ACHN (cell line): ENCODE results near the gene PCK1.

ENCODE experiments used
- DNase-seq: peaks from one replicate; pipeline ENCODE4 v3.0.0-alpha.2; 2015
- in situ Hi-C: cut with HindIII; loops from 2 replicates; pipeline ENCODE4 v1.10.0; 2017; ENCODE audit warnings: low sequenced_read_pairs, low pct_ligation_motif_present, low pct_unique_long_range_greater_than_20kb

Gene PCK1

GRCh38 chr20:57570145-57570850 lies 9.4 kb downstream of the PCK1 start:
- DNase-seq, result no peak
- in situ Hi-C loops, result no loop called here

GRCh38 chr20:57570920-57571319 lies 10.0 kb downstream of the PCK1 start:
- DNase-seq, result no peak
- in situ Hi-C loops, result no loop called here

- in situ Hi-C loops, result no loop called here
These were observed 11.0 kb downstream of the PCK1 start for GRCh38 chr20:57571782-57572416.

GRCh38 chr20:57573242-57573641 lies 12.3 kb downstream of the PCK1 start:
- DNase-seq, result no peak
- in situ Hi-C loops, result no loop called here

More at GRCh38 chr20:57571782-57572416, 11.0 kb downstream of the PCK1 start:
- no peak for DNase-seq

- no peak for DNase-seq
- in situ Hi-C loops, result no loop called here
These were observed 13.0 kb downstream of the PCK1 start for GRCh38 chr20:57573894-57574293.

- no peak for DNase-seq
- in situ Hi-C loops, result no loop called here
These were observed 14.0 kb downstream of the PCK1 start for GRCh38 chr20:57574954-57575353.

- in situ Hi-C loops, result no loop called here
- no peak for DNase-seq
These were observed 15.1 kb downstream of the PCK1 start for GRCh38 chr20:57576002-57576401.

- in situ Hi-C loops, result no loop called here
- DNase-seq, result no peak
These were observed 16.0 kb downstream of the PCK1 start for GRCh38 chr20:57576617-57577550.

GRCh38 chr20:57577679-57578475 lies 17.0 kb downstream of the PCK1 start:
- no peak for DNase-seq
- in situ Hi-C loops, result no loop called here

- DNase-seq, result no peak
- in situ Hi-C loops, result no loop called here
These were observed 17.7 kb downstream of the PCK1 start for GRCh38 chr20:57578476-57579165.

- no peak for DNase-seq
- in situ Hi-C loops, result no loop called here
These were observed 18.5 kb downstream of the PCK1 start for GRCh38 chr20:57579331-57579897.

- in situ Hi-C loops, result no loop called here
- DNase-seq, result no peak
These were observed 19.1 kb downstream of the PCK1 start for GRCh38 chr20:57579898-57580447.

- in situ Hi-C loops, result no loop called here
- no peak for DNase-seq
These were observed 19.7 kb downstream of the PCK1 start for GRCh38 chr20:57580478-57581201.

GRCh38 chr20:57581202-57582028 lies 20.5 kb downstream of the PCK1 start:
- in situ Hi-C loops, result no loop called here
- DNase-seq, result no peak

GRCh38 chr20:57582029-57582378 lies 21.1 kb downstream of the PCK1 start:
- no peak for DNase-seq
- in situ Hi-C loops, result no loop called here
